PC-3 (cell line): ENCODE results near the gene CORO1C. TPM values are rescaled to one million over a fixed set of nuclear protein-coding genes. Genes with fewer than 3 reads are reported as not detected.

Source experiments
- ATAC-seq: fragments of 200-7000 bp; cut with Tn5 transposase; 2 replicates; pipeline ENCODE4 v1.9.1; 2020; ENCODE audit warnings: mild to moderate bottlenecking, moderate library complexity
- BruUV-seq: library from RNA; stranded (reverse); fragments of 400-500 nt; replicated peaks from 2 replicates; lab custom pipeline; 2021; lab: Mats Ljungman, UMichigan
- CTCF ChIA-PET: fragments of 300-600 bp; sonication (Branson Sonifier 250); formaldehyde crosslinking; loops from one replicate; lab custom pipeline; 2022; ENCODE audit warnings: antibody characterized with exemption; lab: Charles Lee
- POLR2A ChIA-PET: fragments of 300-600 bp; sonication (Branson Sonifier 250); formaldehyde crosslinking; loops from one replicate; lab custom pipeline; 2022; ENCODE audit warnings: antibody characterized with exemption; ENCODE audit not compliant: unreplicated experiment; lab: Charles Lee
- DNase-seq: peaks from one replicate; pipeline ENCODE4 v3.0.0-alpha.2; 2015
- H2AFZ ChIP-seq: fragments of 300-600 bp; sonication (generic); 2 replicates; pipeline ENCODE4 v1.6.0; 2016; ENCODE audit warnings: antibody characterized with exemption, low read length
- H3F3A ChIP-seq: fragments of 300-600 bp; sonication (generic); one replicate; pipeline ENCODE4 v1.6.0; 2017; ENCODE audit warnings: antibody characterized with exemption, low read length, control low read depth, mild to moderate bottlenecking; ENCODE audit not compliant: unreplicated experiment
- H3K27ac ChIP-seq: fragments of 300-600 bp; sonication (generic); 2 replicates; pipeline ENCODE4 v1.5.1; 2016; ENCODE audit warnings: mild to moderate bottlenecking, low read length
- H3K27me3 ChIP-seq: fragments of 300-600 bp; sonication (generic); 2 replicates; pipeline ENCODE4 v1.6.1; 2016; ENCODE audit warnings: low read length, mixed read lengths
- H3K36me3 ChIP-seq: fragments of 300-600 bp; sonication (generic); 2 replicates; pipeline ENCODE4 v1.6.1; 2016; ENCODE audit warnings: low read depth, mixed run types, low read length, mixed read lengths
- H3K4me1 ChIP-seq: fragments of 300-600 bp; sonication (generic); 2 replicates; pipeline ENCODE4 v1.5.1; 2016; ENCODE audit warnings: low read length; ENCODE audit not compliant: insufficient read depth
- H3K4me2 ChIP-seq: fragments of 300-600 bp; sonication (generic); 2 replicates; pipeline ENCODE4 v1.6.0; 2016; ENCODE audit warnings: low read length
- H3K4me3 ChIP-seq: fragments of 300-600 bp; sonication (generic); 2 replicates; pipeline ENCODE4 v1.5.1; 2016; ENCODE audit warnings: mild to moderate bottlenecking, low read length, mixed read lengths
- H3K79me2 ChIP-seq: fragments of 300-600 bp; sonication (generic); 2 replicates; pipeline ENCODE4 v1.6.1; 2017; ENCODE audit warnings: low read length, mixed read lengths
- H3K9ac ChIP-seq: fragments of 300-600 bp; sonication (generic); 2 replicates; pipeline ENCODE4 v1.6.0; 2016; ENCODE audit warnings: mild to moderate bottlenecking, low read length
- H3K9me2 ChIP-seq: fragments of 300-600 bp; sonication (generic); replicated peaks from 2 replicates; pipeline ENCODE4 v1.6.1; 2016; ENCODE audit warnings: mixed run types, low read length, mixed read lengths
- H3K9me3 ChIP-seq: fragments of 300-600 bp; sonication (generic); 2 replicates; pipeline ENCODE4 v1.6.1; 2016; ENCODE audit warnings: low read length, mixed read lengths
- H4K20me1 ChIP-seq: fragments of 300-600 bp; sonication (generic); 2 replicates; pipeline ENCODE4 v1.6.1; 2016; ENCODE audit warnings: low read length, mixed read lengths
- EZH2 ChIP-seq: fragments of 300-600 bp; sonication (generic); IDR thresholded peaks from one replicate; pipeline ENCODE4 v1.6.1; 2017; ENCODE audit warnings: antibody characterized with exemption, mild to moderate bottlenecking, low read length; ENCODE audit not compliant: unreplicated experiment
- EZH2phosphoT487 ChIP-seq: fragments of 300-600 bp; sonication (generic); IDR thresholded peaks from 2 replicates; pipeline ENCODE4 v1.6.1; 2018; ENCODE audit warnings: mild to moderate bottlenecking, antibody characterized with exemption, low read length, borderline replicate concordance
- intact Hi-C: fragments of 100-400 bp; cut with micrococcal nuclease; formaldehyde crosslinking; loops from 2 replicates; pipeline ENCODE4 v1.9.0; 2023
- total RNA-seq: library from RNA; depleted of rRNA; stranded (reverse); fragments of >200 nt; gene quantifications from 2 replicates; pipeline ENCODE4 v1.2.3, GENCODE V29; 2014
- TF ChIP-seq, protein P1 (sequence below): fragments of 300-600 bp; sonication (generic); conservative IDR thresholded peaks from 2 replicates; pipeline ENCODE4 v1.5.1; 2017; ENCODE audit warnings: antibody characterized with exemption, low read depth, mild to moderate bottlenecking, low read length

The CORO1C gene
- total RNA-seq, 1 experiment from 2014 or later = 179 TPM

- Histone ChIP-seq H3K36me3 (peaks cover 31% of the 10 kb centered on the region), H3K9ac (peak overlapping the region; percentile 61), H3K4me1 (peaks cover 66% of the 10 kb centered on the region), H3K4me2 (peak overlapping the region; percentile 81), H3K4me3 (peak overlapping the region; percentile 58), H3K9me2 (no peaks in the 10 kb centered on the region), H4K20me1 (peaks cover 9% of the 10 kb centered on the region; the same call in 1 of the 2 replicates), H3K27ac (peak overlapping the region; percentile 89), H2AFZ (no peak overlapping the region), H3K79me2 (peaks cover 92% of the 10 kb centered on the region), H3K27me3 (no peaks in the 10 kb centered on the region), H3K9me3 (no peaks in the 10 kb centered on the region), H3F3A (peaks cover 24% of the 10 kb centered on the region)
- POLR2A ChIA-PET = no interaction called here
- ATAC-seq (no peak; the same call in 1 of the 2 replicates), DNase-seq (no peak)
- CTCF ChIA-PET = interaction anchor here (1.3 kb wide), 1 partner anchor 24 kb away, joined by 3 read pairs; no protein-coding TSS in a partner anchor
- no TSS peak for BruUV-seq
- intact Hi-C loops = loop anchor here (1.0 to 2.0 kb wide), 3 partner anchors 26 to 113 kb away; no protein-coding TSS in a partner anchor
- TF ChIP-seq, protein P1, sequence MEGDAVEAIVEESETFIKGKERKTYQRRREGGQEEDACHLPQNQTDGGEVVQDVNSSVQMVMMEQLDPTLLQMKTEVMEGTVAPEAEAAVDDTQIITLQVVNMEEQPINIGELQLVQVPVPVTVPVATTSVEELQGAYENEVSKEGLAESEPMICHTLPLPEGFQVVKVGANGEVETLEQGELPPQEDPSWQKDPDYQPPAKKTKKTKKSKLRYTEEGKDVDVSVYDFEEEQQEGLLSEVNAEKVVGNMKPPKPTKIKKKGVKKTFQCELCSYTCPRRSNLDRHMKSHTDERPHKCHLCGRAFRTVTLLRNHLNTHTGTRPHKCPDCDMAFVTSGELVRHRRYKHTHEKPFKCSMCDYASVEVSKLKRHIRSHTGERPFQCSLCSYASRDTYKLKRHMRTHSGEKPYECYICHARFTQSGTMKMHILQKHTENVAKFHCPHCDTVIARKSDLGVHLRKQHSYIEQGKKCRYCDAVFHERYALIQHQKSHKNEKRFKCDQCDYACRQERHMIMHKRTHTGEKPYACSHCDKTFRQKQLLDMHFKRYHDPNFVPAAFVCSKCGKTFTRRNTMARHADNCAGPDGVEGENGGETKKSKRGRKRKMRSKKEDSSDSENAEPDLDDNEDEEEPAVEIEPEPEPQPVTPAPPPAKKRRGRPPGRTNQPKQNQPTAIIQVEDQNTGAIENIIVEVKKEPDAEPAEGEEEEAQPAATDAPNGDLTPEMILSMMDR = no peak
- no peak for TF ChIP-seq EZH2phosphoT487
- no peak for TF ChIP-seq EZH2
Measured at GRCh38 chr12:108690542-108691174, 40.7 kb downstream of the CORO1C start.

DNA sequence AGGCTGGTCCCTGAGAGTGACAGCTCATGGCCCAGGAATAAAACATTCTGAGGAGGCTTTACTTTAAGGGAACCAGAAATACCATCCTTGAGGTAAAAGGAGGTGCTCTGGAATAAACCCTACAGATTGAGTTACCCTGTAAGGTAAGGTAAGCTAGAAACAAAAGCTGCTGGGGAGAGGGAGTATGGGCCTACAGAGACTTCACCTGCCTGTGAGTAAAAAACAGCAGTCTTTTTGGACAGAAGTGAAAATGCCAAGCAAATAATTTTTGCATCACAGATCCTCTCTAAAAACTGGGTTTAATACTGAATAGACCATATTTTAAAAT, 41.2 kb downstream of the CORO1C start:
- no peaks in the 10 kb centered on the region for H3K9me2 ChIP-seq

More for the DNA sequence above, 41.2 kb downstream of the CORO1C start:
- H3K27ac ChIP-seq = peak overlapping the region; percentile 89
- H3K4me3 ChIP-seq = no peak overlapping the region
- peaks cover 64% of the 10 kb centered on the region for H3K4me1 ChIP-seq
- ChIA-PET POLR2A (no interaction called here), CTCF (no interaction called here)
- no TSS peak for BruUV-seq
- no peak for DNase-seq
- peaks cover 19% of the 10 kb centered on the region for H3F3A ChIP-seq
- intact Hi-C loops = loop anchor here (2.0 kb wide), 1 partner anchor 25 kb away; no protein-coding TSS in a partner anchor
- peaks cover 26% of the 10 kb centered on the region for H3K36me3 ChIP-seq
- peaks cover 11% of the 10 kb centered on the region; the same call in 1 of the 2 replicates for H4K20me1 ChIP-seq
- ATAC-seq = no peak
- peak overlapping the region; percentile 81 for H3K4me2 ChIP-seq
- H3K9me3 ChIP-seq = no peaks in the 10 kb centered on the region
- peaks cover 92% of the 10 kb centered on the region for H3K79me2 ChIP-seq
- TF ChIP-seq, protein P1 = no peak
- TF ChIP-seq EZH2phosphoT487 (no peak), EZH2 (no peak)
- H3K9ac ChIP-seq = no peak overlapping the region
- H3K27me3 ChIP-seq = no peaks in the 10 kb centered on the region
- no peak overlapping the region for H2AFZ ChIP-seq
